HG02884 (cell line): Measurements from ENCODE around the gene SCYL3.

Source experiments
- ATAC-seq: cut with Tn5 transposase; IDR thresholded peaks from one replicate; pipeline ENCODE4 v1.9.1; 2021; ENCODE audit warnings: mild to moderate bottlenecking, moderate library complexity; ENCODE audit not compliant: unreplicated experiment

Gene SCYL3

GRCh38 chr1:169901115-169901514 lies 7.4 kb upstream of the SCYL3 start:
- ATAC-seq, result no peak

DNA sequence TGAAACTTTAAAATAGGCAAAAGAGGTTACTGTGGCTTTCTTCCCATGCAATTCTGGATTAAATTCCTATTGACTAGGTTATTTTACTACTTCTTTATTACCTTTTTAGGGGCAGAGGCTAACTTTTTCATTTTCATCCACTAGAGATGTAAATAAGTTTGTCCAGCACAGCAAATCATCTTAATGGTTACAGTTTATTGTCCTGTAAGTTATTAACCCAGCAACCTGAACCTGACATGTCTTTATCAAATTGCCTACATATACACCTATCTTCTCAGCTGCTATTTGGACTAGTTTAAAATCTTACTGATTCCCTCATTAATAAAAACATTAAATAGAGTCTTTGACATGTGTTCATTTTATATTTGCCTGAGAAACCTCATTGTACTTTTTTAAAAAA lies 6.9 kb upstream of the SCYL3 start:
- no peak for ATAC-seq

DNA sequence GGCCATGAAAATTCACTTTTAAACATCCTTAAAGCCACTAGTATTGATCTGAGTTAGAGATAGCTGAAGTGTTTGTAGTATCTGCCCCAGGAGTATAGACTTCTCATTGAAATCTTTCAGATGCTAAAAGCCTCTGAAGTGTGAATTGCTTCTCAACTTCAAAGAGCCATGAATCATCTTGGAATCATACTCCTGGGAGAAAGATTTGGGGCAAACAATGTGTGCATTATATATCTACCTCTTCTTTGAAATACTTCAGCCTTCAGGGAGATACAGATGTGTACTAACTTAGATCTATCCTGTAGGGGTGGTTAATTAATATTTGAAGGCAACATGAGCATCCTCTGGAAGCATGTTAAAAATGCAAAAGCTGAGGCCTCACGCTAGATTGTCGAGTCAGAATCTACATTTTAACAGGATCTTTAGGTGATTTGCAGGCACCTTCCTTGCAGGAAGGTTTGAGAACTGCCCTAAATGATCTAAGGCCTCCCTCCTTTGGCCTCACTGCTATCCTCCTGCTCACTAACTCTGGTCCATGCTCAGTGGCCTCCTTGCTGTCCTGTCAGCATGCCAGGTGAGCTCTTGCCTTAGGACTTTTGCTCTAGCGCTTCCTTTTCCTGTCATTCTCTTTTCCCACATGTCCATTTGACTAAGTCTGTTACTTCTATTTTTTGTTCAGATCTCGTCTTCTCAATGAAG lies 6.0 kb upstream of the SCYL3 start:
- ATAC-seq, result no peak

GRCh38 chr1:169896013-169896412 lies 2.3 kb upstream of the SCYL3 start:
- no peak for ATAC-seq

DNA sequence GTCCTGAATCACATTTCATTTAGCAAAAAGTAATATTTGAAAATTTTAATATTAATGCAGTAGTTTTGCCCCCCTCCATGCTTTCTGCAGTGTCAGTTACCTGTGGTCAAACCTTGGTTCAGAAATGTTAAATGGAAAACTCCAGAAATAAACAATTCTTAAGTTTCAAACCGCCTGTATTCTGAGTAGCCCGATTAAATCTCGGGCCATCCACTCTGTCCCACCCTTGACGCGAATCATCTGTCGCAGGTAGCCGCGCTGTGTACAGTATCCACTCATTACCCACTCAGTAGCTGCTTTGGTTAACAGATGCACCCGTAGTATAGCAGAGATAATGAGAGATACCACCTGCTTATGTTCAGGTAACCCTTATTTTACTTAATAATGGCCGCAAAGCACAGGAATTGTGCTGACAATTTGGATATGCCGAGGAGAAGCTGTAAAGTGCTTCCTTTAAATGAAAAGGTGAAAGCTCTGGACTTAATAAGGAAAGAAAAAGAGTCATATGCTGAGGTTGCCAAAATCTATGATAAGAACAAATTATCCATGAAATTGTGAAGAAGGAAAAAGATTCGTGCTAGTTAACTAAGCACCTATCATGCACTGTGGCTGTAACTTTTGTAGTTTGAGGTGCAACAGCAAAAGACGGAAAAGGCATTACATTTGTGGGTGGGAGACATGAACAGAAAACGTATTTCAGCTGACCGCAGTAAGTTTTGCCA lies 889 bp upstream of the SCYL3 start:
- no peak for ATAC-seq

DNA sequence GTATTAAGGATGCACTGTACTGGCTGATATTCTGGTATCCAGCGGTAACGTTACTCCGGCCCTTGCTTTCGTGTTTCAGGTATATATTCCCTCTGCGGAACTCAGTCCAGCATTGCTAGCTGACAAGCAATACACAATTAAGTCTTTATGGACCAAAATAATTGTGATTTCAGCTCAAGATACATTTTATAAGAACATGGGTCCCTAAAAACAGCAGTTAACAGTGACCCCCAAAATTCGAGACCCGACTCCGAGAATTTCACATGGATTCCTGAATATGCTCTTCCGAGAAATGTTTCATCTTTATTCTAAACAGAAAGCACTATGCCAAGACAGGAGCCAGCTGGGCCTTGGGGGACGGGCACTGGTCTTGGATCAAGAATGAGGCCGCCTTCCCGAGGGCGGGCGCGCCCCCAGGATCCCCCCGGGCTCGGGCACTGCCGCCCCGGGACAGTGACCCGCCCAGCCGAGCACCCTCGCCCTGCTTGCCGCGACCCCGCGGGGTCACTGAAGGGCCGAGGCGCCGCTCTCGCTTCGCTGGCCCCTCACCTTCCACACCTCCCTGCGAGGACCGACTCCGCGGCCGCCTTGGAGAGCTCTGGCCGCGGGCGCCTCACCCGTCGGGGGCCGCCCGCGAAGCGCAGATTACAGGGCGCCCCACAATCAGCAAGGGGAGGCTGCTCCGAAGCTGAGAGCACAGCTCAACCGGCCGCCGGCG lies 610 bp downstream of the SCYL3 start:
- peak; percentile 7 for ATAC-seq

DNA sequence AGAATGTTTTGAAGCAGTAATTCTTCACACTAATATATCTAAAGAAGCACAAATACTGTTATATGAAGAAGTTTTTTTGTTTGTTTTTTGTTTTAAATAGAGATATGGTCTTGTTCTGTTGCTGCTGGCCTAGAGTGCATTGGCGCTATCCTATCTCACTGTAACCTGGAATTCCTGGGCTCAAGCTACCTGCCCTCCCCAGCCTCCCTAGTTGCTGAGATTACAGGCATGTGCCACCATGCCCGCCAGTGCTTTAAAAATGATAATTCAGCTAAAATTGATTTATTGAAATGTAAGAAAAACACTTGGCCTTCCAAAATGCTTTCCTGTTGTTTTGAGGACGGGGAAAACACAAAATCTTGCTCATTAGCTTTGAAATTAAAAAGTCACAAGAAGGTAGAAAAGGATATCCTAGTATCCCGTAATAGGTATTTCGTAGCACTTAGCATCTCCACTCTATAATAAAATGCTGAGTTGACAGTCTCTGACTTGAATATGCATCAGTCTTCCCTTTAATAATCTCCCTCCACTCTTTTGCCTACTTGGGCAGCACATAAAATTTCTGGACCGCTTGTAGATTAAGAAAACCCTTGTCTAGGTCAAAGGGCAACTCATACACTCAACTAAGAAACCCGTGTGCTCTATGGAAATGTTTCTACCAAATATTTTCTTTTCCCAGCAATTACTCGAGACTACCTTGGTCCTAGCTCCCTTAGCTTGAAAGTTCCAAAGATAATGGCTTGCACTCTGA lies 1.3 kb downstream of the SCYL3 start:
- no peak for ATAC-seq

GRCh38 chr1:169891539-169891885 lies 2.2 kb downstream of the SCYL3 start:
- no peak for ATAC-seq

- ATAC-seq, result no peak
Measured at GRCh38 chr1:169890761-169891538, 2.7 kb downstream of the SCYL3 start.

- ATAC-seq, result no peak
Measured at GRCh38 chr1:169889871-169890270, 3.8 kb downstream of the SCYL3 start.

DNA sequence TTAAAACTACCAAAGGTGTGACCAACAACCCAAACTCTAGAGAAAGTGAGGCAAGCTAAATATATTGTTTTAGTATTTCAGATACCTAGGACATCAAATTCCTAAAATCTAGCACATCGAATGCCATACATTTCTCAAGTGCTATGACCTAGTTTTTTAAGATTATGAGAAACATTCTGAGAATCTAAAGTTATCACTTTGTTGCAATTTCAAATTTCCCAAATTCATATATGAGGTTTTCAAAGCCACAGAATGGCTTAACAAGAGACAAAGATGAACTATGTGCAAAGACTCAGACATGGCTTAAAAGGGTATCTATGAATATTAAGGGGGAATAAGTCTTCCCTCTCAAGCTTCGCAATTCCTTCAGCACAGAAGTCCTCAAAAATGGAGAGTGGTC lies 6.8 kb downstream of the SCYL3 start:
- ATAC-seq, result no peak

- no peak for ATAC-seq
Measured at GRCh38 chr1:169886422-169886821, 7.3 kb downstream of the SCYL3 start.

GRCh38 chr1:169885207-169885606 lies 8.5 kb downstream of the SCYL3 start:
- no peak for ATAC-seq

DNA sequence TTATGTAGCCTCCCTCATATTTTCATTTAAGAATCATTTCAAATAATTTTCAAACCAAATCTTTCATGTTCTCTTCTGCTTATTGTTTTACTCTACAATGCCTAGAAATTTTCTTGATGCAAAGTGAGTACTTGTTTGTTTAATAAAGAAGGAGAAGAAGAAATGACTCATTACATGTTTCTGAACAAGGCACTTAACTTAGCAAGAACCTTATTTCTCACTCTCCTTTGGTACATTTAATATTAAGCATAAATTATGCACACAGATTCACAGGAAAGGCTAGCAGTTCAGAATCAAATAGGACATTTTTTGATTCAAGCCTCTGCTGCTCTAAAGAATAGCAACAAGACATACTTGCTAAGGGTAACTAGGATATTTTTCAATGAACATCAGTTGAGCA lies 9.1 kb downstream of the SCYL3 start:
- no peak for ATAC-seq

- ATAC-seq, result no peak
Measured at GRCh38 chr1:169882039-169882511, 11.6 kb downstream of the SCYL3 start.

DNA sequence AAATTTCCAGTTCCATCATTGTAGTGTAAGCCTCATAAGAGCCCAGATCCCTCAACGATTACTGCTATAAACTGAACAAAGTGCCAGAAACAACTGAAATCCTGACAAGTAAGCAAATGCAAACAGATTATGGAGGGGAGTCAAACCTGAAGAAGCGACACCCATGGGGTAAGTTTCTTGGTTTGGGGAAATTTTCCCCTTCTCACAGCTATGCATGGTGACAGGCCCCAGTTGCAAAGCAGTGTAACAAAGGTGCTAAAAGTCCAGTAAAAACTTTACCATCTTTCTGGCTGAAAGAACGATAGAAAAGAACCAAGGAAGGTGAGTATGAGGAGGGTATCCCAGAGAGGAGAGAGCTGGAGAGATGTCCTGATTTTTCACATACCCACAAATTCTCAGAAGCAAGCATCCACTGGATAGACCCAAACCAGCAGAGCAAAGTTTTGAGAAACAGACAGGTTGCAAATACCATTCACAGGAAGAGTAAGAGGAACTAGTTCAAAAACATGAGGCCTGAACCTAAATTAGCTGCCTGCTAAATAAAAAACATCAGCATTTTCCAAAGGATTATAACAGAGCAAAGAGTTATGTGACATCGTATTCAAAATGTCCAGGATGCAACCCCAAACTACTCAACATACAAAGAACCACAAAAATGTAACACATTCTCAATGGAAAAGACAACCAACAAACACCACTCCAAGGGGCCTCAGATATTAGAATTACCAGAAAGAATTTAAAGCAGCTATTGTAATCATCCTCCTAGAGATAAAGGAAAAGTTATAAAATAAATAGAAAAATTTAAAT lies 14.5 kb downstream of the SCYL3 start:
- ATAC-seq, result no peak

DNA sequence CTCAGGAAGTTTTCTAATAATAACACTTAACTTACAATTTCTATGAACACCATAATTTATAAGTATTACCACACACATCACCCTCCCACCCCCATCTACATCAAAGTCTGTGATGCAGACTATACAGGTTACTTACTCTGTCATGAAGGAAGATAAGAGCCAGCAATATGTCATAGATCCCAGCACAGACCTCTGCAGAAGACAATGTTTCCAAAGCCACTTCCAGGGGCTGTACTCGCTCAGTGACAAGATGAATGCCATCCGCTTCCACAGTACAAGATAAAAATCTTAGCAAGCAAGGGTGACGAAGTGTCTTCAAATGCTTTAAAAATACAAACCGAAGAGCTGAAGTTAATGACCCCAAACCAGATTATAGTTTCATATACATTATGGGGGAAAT lies 15.2 kb downstream of the SCYL3 start:
- ATAC-seq, result no peak

DNA sequence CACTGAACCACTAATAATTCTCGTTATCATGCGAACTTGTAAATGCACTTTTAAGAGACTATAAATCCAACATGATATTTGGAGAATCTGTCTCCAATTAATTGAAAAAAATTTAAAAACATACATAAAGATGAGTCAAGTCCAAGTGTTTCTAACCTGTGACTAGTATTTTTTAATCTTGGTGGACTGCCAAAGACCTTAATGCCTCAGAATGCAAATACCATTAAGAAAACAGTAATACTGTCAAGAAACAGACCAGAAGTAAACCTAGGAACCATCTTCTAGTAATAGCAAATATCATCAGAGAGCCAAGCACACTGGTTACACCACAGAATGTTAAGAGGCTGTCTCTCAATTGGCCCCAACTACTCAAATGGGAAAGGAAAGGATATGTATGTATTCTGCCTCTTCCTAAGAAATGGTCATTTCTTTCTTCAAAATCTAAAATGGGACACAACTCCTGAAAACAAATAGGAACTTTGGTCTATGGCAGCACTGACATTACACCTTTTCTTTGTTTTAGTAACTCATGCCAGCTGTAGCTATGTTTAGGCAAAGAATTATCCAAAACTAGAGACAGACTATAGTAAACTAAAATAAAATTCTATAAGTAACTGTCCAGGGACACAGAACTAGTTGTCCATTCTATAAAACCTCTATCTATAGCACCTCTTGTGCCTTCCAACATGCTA lies 15.8 kb downstream of the SCYL3 start:
- ATAC-seq, result no peak

GRCh38 chr1:169874229-169874628 lies 19.5 kb downstream of the SCYL3 start:
- no peak for ATAC-seq
